DOHH2 (cell line): Measurements from ENCODE around the gene GAS7.

ENCODE experiments used
- CTCF ChIP-seq: fragments of 200-600 bp; sonication (generic); IDR thresholded peaks from one replicate; pipeline ENCODE4 v1.5.1; 2014; ENCODE audit warnings: antibody characterized with exemption, mild to moderate bottlenecking, low read depth, low read length; ENCODE audit not compliant: poor library complexity, severe bottlenecking
- EZH2phosphoT487 ChIP-seq: fragments of 200-600 bp; sonication (generic); IDR thresholded peaks from 2 replicates; pipeline ENCODE4 v1.6.1; 2017; ENCODE audit warnings: borderline replicate concordance, mild to moderate bottlenecking, antibody characterized with exemption, low read length, moderate library complexity, mixed read lengths

DNA sequence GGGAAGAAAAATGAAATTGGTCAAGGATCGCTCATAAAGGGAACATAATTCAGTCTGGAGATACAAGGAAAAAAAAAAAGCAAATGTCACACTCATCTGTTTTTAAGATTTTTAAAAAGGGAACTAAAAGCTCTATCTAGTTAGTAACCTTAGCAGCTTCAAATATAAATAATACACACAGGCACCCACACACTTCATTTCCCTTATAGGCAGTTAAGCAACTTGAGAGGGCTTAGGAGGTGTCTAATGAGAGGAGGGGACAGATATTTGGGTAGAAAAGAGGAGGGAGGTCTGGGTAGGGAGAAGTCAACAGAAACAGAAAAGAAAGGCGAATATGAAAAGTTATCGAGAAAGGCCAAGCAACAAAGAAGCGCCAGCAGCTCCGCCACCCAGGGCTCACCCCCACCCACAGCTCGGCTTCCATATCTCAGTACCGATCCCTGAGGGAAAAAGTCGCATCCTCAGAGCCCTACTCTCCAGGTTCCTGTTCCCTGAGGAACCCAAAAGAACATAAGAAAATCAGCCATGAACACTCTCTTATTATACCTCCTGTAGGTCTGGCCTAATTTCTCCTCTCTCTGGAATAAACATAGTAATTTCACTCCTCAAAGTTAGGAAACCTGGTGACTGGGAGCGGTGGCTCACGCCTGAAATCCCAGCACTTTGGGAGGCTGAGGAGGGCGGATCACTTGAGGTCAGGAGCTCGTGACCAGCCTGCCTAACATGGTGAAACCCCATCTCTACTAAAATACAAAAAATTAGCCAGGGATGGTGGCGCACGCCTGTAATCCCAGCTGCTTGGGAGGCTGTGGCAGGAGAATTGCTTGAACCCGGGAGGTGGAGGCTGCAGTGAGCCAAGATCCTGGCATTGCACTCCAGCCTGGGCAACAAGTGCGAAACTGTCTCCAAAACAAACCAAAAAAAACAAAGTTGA is 223.7 kb downstream of the GAS7 start:
- TF ChIP-seq CTCF (no peak), EZH2phosphoT487 (no peak)
